Measurements from ENCODE around the gene SDR42E2.

GRCh38 chr16:22204091-22204655, 41.9 kb downstream of the SDR42E2 start:
- no peak for TF ChIP-seq CTCF (conservative IDR thresholded peaks at IDR 0.05 in 1 of 2, IDR thresholded peaks at IDR 0.05 in 1 of 2; ENCODE audit: low read depth in 1 of 2, low read length in 2 of 2)
- no peak for TF ChIP-seq EZH2 (IDR thresholded peaks at IDR 0.05; ENCODE audit: low read length, missing control alignments)

Measured in fibroblast of lung (primary cell).